Measurements from ENCODE around the gene SLC17A7. TPM values are rescaled to one million over a fixed set of nuclear protein-coding genes. Genes with fewer than 3 reads are reported as not detected.

Gene SLC17A7
- total and polyA plus RNA-seq, 2 donors (not counting 1 experiment from before 2014, with no cell fraction given) = 0.08 to 0.33 TPM

DNA sequence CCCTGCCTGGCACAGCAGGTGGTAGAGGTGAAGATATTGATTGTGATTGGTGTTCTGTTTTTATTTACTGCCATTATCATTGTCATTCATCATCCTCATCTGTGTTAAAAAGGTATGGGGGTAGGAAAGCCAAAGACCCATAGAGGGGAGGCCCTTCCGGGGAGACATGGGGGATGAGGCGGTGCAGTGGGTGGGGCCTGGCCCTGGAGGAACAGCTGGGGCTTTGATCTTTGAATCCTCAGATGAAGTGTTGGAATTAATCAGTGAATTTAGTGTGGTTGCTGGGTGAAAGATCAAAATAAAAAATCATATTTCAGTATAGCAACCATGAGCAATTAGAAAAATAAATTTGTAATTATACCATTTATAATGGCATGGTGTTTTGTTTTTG, 25.5 kb downstream of the SLC17A7 start:
- H4K20me1 ChIP-seq (ENCODE audit: control insufficient read depth, extremely low read depth, insufficient read depth, low read length) = no peaks in the 10 kb centered on the region
- no peak overlapping the region for H3K27ac ChIP-seq (ENCODE audit: insufficient read depth, low read length)
- no peaks in the 10 kb centered on the region for H3K9me3 ChIP-seq (ENCODE audit: control insufficient read depth, insufficient read depth, low read depth, low read length)
- H2AFZ ChIP-seq (ENCODE audit: low read length) = no peak overlapping the region
- H3K36me3 ChIP-seq (ENCODE audit: control insufficient read depth, insufficient read depth, low read length) = no peaks in the 10 kb centered on the region
- TF ChIP-seq, protein P1, sequence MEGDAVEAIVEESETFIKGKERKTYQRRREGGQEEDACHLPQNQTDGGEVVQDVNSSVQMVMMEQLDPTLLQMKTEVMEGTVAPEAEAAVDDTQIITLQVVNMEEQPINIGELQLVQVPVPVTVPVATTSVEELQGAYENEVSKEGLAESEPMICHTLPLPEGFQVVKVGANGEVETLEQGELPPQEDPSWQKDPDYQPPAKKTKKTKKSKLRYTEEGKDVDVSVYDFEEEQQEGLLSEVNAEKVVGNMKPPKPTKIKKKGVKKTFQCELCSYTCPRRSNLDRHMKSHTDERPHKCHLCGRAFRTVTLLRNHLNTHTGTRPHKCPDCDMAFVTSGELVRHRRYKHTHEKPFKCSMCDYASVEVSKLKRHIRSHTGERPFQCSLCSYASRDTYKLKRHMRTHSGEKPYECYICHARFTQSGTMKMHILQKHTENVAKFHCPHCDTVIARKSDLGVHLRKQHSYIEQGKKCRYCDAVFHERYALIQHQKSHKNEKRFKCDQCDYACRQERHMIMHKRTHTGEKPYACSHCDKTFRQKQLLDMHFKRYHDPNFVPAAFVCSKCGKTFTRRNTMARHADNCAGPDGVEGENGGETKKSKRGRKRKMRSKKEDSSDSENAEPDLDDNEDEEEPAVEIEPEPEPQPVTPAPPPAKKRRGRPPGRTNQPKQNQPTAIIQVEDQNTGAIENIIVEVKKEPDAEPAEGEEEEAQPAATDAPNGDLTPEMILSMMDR (conservative IDR thresholded peaks at IDR 0.05 in 1 of 2, IDR thresholded peaks at IDR 0.05 in 1 of 2; ENCODE audit: low read depth in 1 of 2, low read length in 2 of 2) = no peak
- no peak for TF ChIP-seq EZH2 (IDR thresholded peaks at IDR 0.05; ENCODE audit: low read length, missing control alignments)
- no peak overlapping the region for H3K4me3 ChIP-seq (replicated peaks in 1 of 4; ENCODE audit: control extremely low read depth in 1 of 4, insufficient read depth in 1 of 4, low read depth in 3 of 4, low read length in 4 of 4)
- peaks cover 34% of the 10 kb centered on the region for H3K27me3 ChIP-seq (ENCODE audit: control insufficient read depth, insufficient read depth, low read length)
- no peaks in the 10 kb centered on the region for H3K79me2 ChIP-seq (ENCODE audit: control insufficient read depth, insufficient read depth, low read length)
- no peak for DNase-seq (ENCODE audit: low read depth in 2 of 2)
- no peak overlapping the region for H3K4me2 ChIP-seq (ENCODE audit: extremely low read depth, insufficient read depth, low read length)
- no peak overlapping the region for H3K9ac ChIP-seq (ENCODE audit: insufficient read depth, low read length)
- H3K4me1 ChIP-seq (ENCODE audit: control insufficient read depth, extremely low read depth, insufficient read depth, low read length) = no peaks in the 10 kb centered on the region

DNA sequence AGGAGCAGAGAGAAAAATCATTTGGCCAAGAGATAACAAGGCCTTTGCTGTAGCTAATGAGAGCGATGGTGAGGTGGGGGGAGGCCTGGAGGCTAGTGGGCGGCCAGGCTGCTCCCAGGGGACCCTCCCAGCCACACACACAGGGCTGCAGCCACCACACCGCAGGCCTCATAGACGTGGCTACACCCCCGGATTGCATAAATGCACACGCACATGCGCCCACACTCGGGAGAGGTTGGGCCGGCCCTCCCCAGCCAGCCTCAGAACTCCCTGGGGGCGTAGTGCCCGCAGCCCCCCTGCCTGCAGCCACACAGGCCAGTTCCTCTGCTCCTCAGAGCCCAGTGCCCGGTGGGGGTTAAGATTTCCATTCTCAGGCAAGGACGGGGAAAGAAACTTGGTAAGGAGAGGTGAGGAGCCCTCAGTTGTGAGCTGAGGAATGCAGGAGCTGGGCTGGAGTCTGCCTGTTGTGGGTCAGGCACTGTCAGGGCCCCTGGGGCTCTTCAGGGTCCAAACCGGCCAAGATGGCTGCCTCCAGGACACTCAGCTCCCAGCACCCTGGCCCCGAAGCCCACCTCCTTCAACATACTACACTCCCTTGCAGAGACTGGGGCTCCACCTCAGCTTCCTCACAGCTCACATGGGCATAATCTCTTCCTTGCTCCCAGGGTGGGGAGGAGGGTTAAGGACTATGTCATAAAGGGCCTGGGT, 26.1 kb downstream of the SLC17A7 start:
- Histone ChIP-seq H3K4me3 (replicated peaks in 1 of 4; ENCODE audit: control extremely low read depth in 1 of 4, insufficient read depth in 1 of 4, low read depth in 3 of 4, low read length in 4 of 4) (no peak overlapping the region), H3K79me2 (ENCODE audit: control insufficient read depth, insufficient read depth, low read length) (no peaks in the 10 kb centered on the region), H4K20me1 (ENCODE audit: control insufficient read depth, extremely low read depth, insufficient read depth, low read length) (no peaks in the 10 kb centered on the region), H3K4me1 (ENCODE audit: control insufficient read depth, extremely low read depth, insufficient read depth, low read length) (no peaks in the 10 kb centered on the region), H3K36me3 (ENCODE audit: control insufficient read depth, insufficient read depth, low read length) (no peaks in the 10 kb centered on the region), H3K4me2 (ENCODE audit: extremely low read depth, insufficient read depth, low read length) (no peak overlapping the region), H2AFZ (ENCODE audit: low read length) (no peak overlapping the region), H3K27me3 (ENCODE audit: control insufficient read depth, insufficient read depth, low read length) (peaks cover 29% of the 10 kb centered on the region), H3K27ac (ENCODE audit: insufficient read depth, low read length) (no peak overlapping the region), H3K9ac (ENCODE audit: insufficient read depth, low read length) (no peak overlapping the region), H3K9me3 (ENCODE audit: control insufficient read depth, insufficient read depth, low read depth, low read length) (no peaks in the 10 kb centered on the region)
- TF ChIP-seq EZH2 (IDR thresholded peaks at IDR 0.05; ENCODE audit: low read length, missing control alignments) = no peak
- TF ChIP-seq, protein P1 (conservative IDR thresholded peaks at IDR 0.05 in 1 of 2, IDR thresholded peaks at IDR 0.05 in 1 of 2; ENCODE audit: low read depth in 1 of 2, low read length in 2 of 2) = no peak
- no peak for DNase-seq (ENCODE audit: low read depth in 2 of 2)

DNA sequence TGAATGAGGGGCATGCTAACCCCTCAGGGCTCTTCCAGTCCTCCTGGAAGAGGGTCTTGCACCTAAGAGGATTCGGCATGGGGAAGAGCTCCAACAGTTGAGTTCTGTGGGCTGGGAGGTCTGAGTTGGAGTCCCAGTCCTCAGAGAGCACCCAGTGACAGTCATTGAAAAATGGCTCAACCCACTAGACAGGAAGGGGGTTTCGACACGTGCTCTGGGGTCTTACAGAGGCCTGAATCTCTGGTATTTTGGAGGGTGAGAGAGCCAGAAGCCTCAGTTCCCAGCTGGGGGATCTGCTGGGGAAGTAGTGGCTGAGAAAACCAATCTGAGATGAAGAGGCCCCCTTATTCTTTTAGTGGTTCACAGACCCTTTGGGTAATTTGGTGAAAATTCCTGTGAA, 27.1 kb downstream of the SLC17A7 start:
- no peak overlapping the region for H3K9ac ChIP-seq (ENCODE audit: insufficient read depth, low read length)
- TF ChIP-seq, protein P1 (conservative IDR thresholded peaks at IDR 0.05 in 1 of 2, IDR thresholded peaks at IDR 0.05 in 1 of 2; ENCODE audit: low read depth in 1 of 2, low read length in 2 of 2) = no peak
- TF ChIP-seq EZH2 (IDR thresholded peaks at IDR 0.05; ENCODE audit: low read length, missing control alignments) = no peak
- no peak overlapping the region for H3K4me2 ChIP-seq (ENCODE audit: extremely low read depth, insufficient read depth, low read length)
- no peaks in the 10 kb centered on the region for H3K9me3 ChIP-seq (ENCODE audit: control insufficient read depth, insufficient read depth, low read depth, low read length)
- H2AFZ ChIP-seq (ENCODE audit: low read length) = no peak overlapping the region
- no peaks in the 10 kb centered on the region for H3K4me1 ChIP-seq (ENCODE audit: control insufficient read depth, extremely low read depth, insufficient read depth, low read length)
- no peaks in the 10 kb centered on the region for H4K20me1 ChIP-seq (ENCODE audit: control insufficient read depth, extremely low read depth, insufficient read depth, low read length)
- H3K4me3 ChIP-seq (replicated peaks in 1 of 4; ENCODE audit: control extremely low read depth in 1 of 4, insufficient read depth in 1 of 4, low read depth in 3 of 4, low read length in 4 of 4) = no peak overlapping the region
- H3K27ac ChIP-seq (ENCODE audit: insufficient read depth, low read length) = no peak overlapping the region
- DNase-seq (ENCODE audit: low read depth in 2 of 2) = no peak
- H3K27me3 ChIP-seq (ENCODE audit: control insufficient read depth, insufficient read depth, low read length) = peaks cover 20% of the 10 kb centered on the region
- H3K79me2 ChIP-seq (ENCODE audit: control insufficient read depth, insufficient read depth, low read length) = no peaks in the 10 kb centered on the region
- no peaks in the 10 kb centered on the region for H3K36me3 ChIP-seq (ENCODE audit: control insufficient read depth, insufficient read depth, low read length)

Data from fibroblast of lung (primary cell).